Upper lobe of left lung (tissue), 4 donors: Measurements from ENCODE around the gene B3GAT2.

ENCODE experiments used
- CTCF ChIP-seq, 6 experiments: fragments of 450-650 bp in 4 of 6; fragments of 200-600 bp in 2 of 6; sonication (generic) in 2 of 6; IDR thresholded peaks; one replicate each; pipeline ENCODE4 v1.5.1; 2016 to 2019; ENCODE audit warnings: antibody characterized with exemption in 6 of 6
- POLR2A ChIP-seq, 4 donors: fragments of 450-650 bp; IDR thresholded peaks; one replicate each; pipeline ENCODE4 v1.5.1; 2016 to 2017; ENCODE audit warnings: antibody characterized with exemption in 4 of 4, mild to moderate bottlenecking in 2 of 4
- POLR2AphosphoS5 ChIP-seq, 2 donors: sonication (generic); formaldehyde crosslinking; IDR thresholded peaks; one replicate each; pipeline ENCODE4 v1.5.1; 2017; ENCODE audit warnings: antibody characterized with exemption in 2 of 2

- TF ChIP-seq CTCF (IDR thresholded peaks at IDR 0.05) (no peak), POLR2A (IDR thresholded peaks at IDR 0.05) (no peak), POLR2AphosphoS5 (IDR thresholded peaks at IDR 0.05) (no peak)
Observed at GRCh38 chr6:70900047-70900446, 56.8 kb downstream of the B3GAT2 start.
